GM19463 (cell line): Measurements from ENCODE around the gene ZFR.

Experiments
- ATAC-seq: cut with Tn5 transposase; IDR thresholded peaks from one replicate; pipeline ENCODE4 v1.9.1; 2021; ENCODE audit warnings: mild to moderate bottlenecking, moderate library complexity; ENCODE audit not compliant: unreplicated experiment

ZFR gene

DNA sequence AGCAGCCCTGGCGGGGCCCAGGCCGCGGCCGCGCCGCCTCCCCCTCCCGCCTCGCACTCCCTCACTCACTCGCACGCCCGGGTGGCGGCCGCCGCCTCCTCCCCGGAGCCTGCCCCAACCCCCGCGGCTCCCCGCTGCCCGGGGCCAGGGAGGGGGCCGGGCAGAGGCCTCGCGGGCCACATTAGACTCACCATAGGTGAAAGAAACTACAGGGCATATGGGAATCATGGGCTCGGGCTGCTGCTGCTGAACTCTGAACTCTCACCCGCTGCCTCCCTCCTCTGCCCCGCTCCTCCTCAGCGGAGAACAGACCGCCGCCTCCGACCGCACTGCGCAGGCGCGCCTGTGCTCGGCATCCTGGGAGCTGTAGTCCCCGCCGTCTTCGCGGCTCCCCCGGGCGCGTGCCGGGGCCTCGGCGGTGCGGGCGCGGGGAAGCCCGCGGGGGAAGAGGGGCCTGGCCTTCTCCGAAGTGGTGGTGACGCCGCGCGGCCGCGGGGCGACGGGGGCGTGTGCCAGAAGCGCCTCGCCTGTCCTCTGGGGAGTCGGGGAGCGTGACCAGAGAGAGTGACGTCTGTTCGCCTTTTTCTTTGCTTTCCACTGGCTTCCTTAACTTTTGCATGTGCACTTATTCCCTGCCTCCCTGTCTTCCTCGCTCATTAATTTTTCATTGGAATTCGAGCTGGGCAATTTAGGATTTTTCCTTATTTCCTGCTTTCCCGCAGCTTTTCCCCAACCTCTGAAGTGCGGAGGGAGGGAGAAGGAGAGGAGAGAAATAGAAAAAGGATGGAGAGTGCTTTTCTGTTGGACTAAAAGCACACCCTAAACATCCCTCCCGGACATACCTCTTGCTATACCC is at the start of gene ZFR:
ZFR (minus strand) TSS at position 310 of the 856 bp plus-strand sequence; CDS start at position 228, 82 bp downstream.
- ATAC-seq = peak; percentile 72

DNA sequence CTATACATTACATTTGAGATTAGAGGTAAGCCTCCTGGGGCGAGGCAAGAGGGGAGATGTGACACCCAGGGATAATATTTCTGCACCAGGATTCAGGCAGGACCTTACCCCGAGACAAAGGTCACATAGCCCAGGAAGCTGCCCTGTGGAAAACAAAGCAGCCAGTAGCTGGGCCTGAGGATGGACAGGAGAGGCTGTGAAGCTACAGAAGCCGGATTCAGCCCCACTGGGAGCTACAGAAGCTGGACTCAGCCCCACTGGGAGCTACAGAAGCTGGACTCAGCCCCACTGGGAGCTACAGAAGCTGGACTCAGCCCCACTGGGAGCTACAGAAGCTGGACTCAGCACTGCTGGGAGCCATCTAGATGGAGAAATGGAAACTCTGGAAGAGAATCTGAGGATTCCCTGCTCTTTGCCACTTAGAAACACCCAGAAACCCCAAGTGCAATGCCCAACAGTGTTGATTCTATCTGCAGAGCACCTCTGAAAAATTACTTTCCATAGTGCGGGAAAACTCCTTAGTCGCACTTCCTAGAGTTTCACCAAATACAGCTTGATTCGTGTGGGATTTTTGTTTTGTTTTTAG is 46.5 kb upstream of the ZFR start:
- ATAC-seq = no peak

DNA sequence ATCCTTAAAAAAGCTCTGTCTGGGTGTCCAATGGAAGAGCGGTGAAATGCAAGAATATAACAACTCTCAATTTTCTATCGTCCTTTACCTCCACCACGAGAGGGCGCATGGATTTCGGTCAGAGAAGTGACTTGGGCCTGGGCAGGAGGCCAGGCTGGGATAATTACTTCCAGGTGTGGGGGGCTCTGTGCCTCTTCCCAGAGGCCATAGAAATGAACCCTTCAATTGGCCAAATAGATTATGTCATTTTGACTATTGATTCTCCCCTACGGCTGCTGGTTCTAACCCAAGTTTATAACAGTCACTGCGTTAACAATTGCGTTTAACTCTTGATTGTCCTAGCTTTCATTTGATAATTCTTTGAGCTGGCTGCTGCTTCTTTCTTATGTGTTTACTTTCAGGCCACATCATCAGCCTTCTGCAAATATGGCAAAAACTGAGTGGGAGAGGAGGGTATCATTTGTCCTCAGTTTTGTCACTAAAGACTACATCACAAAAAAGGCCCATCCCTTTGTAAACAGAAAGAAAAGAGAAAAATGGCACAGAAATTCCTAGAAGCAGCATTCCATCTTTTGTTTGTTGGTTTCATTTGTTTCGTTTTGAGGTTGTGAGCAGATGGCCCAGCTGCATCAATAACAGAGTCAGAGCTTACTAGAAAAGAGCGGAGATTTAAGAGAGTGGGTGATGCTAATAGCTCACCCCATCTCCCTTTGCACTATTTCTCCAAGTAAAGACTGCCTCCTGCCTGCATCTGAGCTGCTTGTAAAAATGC is 45.4 kb upstream of the ZFR start:
- ATAC-seq = peak; percentile 65

DNA sequence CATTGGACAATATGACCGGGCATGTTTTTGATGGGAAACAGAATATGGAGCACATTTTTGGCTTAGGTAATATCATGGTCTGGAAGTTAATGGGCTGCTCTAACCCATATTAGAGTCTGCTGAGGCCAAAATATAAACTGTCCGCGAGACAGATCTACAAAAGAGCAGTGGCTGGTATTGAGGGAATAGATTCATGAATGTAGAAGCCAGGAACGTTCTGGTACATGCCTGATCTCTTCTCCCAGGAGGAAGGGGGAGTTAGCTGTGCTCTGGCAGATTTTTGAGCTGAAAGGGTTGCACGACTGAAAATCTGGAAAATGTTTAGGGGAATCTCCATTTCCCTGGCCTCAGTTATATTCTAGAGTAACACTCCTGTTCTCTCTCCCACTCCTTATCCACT is 42.9 kb upstream of the ZFR start:
- ATAC-seq = no peak

DNA sequence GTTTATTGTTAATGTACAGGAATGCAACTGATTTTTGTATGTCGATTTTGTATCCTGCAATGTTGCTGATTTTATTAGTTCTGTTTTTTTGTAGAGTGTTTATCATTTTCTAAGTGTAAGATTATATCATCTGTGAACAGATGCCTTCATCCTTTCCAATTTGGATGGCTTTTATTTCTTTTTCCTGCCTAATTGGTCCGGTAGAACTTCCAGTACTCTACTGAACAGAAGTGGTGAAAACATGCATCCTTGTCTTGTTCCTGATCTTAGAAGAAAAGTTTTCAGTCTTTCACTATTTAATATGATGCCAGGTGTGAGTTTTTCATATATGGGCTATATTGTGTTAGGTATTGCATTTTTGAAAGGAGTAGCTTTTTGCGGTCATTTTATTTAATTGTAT is 42.5 kb upstream of the ZFR start:
- no peak for ATAC-seq

DNA sequence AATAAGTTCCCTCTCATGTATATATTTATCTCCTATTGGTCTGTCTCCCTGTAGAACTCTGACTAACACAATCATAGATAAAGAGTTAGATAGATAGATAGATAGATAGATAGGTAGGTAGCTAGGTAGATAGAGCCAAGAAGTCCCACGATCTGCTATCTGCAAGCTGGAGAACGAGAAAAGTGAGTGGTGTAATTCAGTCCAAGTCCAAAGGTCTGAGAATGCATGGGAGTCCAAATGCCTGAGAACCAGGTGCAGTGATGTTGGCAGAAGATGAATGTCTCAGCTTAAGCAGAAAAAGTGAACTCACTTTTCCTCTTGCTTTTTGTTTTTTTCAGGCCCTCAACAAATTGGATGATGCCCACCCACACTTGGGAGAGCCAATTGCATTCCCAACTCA is 37.7 kb upstream of the ZFR start:
- no peak for ATAC-seq

DNA sequence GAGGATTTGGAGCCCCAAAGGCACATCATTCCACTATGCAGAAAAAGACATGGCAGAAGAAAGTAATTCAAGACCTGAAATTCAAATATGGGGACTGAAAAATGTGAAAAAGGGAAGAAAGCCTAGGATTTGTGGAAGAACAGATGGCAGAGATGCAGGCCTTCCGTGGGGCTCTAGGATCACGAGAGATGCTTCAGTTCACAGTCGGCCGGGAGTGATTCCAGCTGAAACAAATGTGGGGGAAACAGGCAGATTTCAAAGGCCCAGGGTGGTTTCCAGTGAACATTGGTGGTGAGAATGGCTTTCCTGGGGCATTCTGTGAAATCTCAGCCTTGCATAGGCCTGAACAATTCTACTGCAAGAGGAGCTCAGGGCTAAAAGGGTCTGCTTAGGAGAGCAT is 34.6 kb upstream of the ZFR start:
- no peak for ATAC-seq

DNA sequence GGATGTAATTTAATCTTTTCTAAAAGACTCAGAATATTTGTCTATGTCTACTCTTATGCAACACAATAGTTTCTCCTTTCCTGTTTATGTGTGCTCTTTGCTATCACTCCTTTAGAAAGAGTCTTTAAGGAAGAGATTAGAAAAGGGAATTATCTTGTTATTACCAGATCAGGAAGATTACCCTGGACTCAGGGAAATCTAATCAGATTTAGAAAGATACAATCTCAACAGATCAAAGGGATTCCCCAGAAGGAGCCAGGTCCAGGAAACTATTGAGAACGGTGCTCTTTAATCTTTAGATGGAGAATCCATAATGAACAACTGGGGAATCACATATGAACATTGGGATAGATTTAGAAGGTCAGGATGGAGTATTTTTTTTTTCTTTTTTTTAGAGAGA is 32.4 kb upstream of the ZFR start:
- ATAC-seq = no peak

DNA sequence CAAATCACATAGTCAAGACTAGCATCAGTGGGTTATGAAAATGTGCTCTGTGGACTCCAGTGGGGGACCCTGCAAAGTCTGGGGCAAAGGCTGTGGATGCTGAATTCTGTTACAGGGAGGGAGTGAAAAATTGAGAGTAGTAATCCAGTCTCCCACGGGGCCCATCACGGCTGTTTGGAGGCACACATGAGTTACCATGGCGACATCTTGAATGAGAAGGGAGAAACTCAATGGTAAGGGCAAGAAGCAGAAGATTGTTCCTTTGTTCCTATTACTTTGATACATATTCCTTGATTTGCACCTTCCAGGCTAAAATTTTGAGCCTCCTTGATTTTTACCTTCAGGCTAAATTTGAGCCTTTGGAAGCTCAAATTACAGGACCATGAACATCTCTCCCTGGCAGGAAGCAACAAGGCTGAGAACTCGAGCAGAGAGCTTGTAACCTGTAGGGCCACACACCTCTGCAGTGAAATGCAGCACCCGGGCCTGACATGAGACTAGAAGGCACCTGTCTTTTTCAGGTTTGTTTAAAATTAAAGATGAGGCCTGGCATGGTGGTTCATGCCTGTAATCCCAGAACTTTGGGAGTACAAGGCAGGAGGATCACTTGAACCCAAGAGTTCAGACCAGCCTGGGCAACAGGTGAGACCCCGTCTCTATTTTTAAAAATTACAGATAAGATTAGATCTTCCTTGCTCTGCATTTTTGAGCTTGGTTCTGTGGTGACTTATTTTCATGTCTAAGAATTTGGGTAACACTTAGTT is 31.0 kb upstream of the ZFR start:
- no peak for ATAC-seq

DNA sequence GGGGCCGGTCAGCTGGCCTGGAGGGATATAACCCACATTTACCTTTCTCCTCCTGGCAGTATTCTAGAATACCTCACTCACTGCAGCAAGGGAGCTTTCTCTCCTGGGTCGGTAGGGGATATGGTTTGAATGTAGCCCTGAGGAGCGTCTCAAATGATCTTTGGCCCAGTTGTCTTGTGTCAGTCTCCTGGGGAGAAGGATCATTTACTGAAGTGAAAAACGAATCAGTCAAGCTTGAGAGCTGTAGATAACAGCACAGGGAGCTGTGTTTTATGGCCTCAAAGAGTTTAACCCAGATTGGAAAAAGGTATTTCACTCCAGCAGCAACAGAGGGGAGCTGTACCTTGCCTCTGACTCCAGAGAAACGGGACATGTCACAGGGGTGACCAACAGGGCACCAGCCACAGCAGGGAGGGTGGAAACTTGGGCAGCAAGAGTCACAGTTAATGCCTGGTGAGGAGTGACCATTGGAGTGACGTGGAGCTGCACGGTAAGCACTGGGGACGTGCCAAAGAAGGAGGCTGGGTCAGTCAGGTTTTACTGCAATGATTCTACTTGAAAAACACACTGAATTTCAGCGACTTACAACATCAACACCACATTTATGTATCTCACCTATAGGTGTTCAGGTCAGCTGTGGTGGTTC is 29.8 kb upstream of the ZFR start:
- ATAC-seq = no peak

DNA sequence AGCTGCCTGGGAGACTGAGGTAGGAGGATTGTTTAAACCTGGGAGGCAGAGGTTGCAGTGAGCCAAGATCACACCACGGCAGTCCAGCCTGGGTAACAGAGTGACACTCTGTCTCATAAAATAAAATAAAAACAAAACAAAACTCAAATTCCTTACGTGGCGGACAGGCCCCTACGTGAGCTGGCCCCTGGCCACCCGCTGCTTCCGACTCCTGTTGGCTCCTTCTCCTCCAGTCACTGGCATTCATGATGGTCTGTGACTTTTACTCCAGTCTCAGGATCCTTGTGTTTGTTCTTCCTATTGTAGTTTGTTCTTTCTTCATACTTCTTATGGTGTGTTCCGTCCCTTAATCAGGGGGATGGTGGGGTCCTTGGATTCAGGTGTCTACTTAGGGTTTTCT is 28.5 kb upstream of the ZFR start:
- no peak for ATAC-seq

DNA sequence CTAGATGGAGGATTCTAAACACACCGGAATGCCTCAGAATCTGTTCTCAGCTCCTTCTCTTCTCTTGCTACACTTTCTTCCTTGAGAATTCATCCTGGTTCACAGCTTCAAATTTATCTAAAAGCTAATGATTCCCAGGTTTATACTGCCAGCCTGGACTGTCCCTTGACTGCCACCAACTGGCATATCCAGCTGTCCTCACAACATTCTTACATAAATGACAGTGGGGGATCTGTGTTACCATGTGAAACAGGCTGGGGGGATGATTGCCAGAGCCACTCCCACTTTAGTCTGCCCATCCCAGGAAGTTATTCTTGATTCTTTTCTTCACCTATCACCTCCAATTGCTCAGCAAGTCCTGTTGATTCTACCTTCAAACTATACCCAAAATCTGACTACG is 27.2 kb upstream of the ZFR start:
- no peak for ATAC-seq

DNA sequence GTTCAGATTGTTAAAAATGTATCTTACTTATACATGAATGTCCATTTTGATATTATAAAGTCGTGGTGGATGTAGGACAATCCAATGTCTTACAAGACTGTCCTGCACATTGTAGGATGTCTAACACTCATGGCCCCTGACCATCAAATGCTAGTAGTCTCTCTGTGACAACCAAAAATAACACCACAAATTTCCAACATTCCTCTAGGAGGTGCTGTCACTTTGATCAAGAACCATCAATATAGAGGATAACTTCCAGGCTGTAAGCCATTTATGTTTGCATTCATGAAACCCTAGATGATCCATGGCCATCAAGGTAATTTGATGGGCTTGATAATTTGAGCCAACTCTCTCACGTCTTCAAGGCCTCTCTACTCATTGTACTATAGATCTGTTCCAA is 20.5 kb upstream of the ZFR start:
- ATAC-seq = no peak

DNA sequence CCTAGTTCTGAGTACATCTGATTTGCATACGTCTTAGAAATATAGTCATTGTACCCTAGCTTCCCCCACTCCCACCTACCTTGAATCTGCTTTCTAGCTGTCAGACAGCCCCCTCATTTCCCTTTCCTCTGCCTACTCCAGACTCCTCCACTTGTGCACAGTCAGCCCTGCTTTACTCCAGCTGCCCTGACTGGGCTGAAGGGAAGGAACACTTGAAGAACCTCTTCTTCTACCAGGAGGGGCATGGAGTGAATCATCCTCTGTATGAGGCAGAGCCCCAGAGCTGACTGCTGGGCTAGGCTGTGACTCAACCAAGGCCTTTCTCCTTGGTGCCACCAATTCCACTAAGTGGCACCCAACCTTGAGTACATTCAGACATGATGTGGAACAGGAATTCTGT is 18.1 kb upstream of the ZFR start:
- ATAC-seq = no peak

DNA sequence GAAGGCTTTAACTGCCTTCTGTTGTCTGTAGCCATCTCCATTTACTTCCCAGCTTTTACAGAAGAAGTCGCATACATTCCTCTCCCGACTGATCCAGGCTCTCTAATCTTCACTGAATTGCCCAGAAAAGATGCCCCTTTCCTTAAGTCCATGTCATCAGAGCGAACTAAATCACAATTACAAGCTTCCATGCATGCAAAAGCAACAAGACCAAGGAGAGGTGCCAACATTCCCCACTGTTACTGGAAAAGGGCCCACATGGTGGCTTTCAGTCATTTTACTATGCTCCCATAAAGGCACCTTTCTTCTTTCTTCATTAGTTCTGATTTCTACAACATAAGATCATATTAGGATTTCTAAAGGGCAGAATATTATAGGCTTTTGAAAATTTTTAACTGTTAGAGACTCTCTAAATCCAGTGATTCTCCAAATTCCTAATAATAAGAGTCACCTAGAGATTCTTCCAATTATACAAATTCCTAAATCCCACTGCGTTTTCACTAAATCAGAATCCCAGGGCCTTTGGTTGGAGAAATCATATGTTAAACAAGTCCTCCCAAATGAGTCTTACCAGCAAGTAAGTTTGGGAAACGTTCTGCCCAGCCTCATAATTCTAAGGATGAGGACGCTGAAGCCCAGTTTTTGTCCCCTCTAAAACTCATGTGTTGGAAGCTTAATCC is 17.0 kb upstream of the ZFR start:
- no peak for ATAC-seq

DNA sequence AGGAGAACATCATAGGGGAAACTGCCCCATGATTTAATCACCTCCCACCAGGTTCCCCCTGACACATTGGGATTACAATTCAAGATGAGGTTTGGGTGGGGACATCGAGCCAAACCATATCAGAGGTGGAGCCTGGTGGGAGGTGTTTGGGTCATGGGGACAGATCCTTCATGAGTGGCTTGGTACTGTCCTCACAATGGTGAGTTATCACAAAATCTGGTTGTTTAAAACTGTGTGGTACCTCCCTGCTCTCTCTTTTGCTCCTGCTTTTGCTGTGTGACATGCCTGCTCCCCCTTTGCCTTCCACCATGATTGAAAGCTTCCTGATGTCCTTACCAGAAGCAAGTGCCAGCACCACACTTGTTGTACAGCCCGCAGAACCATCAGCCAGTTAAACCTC is 16.2 kb upstream of the ZFR start:
- no peak for ATAC-seq

DNA sequence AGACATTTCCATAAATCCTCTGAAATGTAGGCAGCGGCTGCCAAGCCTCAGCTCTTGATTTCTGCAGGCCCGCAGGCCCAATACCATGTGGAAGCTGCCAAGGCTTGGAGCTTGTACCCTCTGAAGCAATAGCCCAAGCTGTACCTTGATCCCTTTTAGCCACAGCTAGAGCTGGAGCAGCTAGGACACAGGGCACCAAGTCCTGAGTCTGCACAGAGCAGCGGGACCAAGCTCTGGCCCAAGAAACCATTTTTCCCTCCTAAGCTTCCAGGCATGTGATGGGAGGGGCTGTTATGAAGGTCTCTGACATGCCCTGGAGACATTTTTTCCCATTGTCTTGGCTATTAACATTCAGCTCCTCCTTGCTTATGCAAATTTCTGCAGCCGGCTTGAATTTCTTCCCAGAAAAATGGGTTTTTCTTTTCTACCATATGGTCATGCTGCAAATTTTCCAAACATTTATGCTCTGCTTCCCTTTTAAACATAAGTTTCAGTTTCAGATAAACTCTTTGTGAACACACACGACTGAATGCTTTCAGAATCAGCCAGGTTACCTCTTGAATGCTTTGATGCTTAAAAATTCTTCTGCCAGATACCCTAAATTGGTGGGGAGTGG is 14.4 kb upstream of the ZFR start:
- ATAC-seq = no peak

DNA sequence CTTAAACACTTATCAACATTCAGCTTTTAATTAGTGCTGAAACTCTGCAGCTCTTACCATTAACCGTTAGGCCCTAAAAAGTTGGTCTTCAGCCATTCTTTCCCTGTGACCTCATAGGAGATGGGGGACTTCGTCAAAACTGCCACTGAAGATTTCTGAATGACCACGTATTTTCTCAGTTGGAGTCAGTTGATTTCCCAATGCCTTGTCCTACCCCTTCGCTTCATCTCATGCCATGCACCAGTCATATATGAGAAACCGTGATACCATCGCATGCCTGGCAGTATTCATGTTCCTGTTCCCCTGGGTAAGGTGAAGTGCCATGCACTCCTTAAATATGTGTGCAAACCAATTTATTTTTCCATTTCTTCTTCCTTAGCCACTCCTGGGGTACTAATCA is 10.8 kb upstream of the ZFR start:
- no peak for ATAC-seq

DNA sequence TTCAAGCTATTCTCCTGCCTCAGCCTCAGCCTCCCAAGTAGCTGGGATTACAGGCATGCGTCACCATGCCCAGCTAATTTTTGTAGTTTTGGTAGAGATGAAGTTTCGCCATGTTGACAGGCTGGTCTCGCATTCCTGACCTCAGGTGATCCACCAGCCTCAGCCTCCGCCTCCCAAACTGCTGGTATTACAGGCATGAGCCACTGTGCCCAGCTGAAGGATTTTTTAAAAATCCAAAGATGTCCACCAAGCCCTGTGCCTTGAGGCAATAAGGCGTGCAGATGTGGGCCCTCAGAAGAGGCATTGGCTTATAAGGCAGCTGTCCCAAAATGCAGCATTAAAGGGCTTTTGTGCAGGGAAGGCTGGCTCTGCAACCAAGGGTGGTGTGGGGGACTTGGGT is 10.3 kb upstream of the ZFR start:
- no peak for ATAC-seq

DNA sequence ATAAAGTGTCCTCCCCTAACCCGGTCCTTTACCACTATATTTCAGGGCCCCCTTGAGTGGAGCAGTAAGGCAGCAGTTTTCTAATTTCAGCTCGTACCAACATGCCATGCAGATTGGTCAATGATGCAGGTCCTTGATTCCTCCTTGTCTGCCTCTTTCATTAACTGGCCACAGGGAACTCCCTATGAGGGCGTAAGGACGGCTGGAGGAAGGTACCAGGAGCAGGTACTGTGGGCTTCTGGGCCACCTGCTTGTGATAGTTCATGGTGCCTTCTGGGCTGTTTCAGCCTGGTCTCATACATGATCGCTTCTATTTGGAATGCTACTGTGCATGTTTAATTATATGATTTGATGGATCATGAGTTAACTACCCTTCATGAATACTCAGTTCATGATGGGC is 9.4 kb upstream of the ZFR start:
- ATAC-seq = no peak
